Dermis lymphatic vessel endothelial cell (primary cell): ENCODE data around the gene ANKRD13C. TPM values are rescaled to one million over a fixed set of nuclear protein-coding genes. Genes with fewer than 3 reads are reported as not detected.

Experiments
- total RNA-seq: library from RNA; depleted of rRNA; stranded (reverse); fragments of >200 nt; gene quantifications from 2 replicates; pipeline ENCODE4 v1.2.1, GENCODE V29; 2014

The ANKRD13C gene
- 26.1 and 28.2 TPM in 2 replicates for total RNA-seq

GRCh38 chr1:70354332-70355110, at the start of gene ANKRD13C:
ANKRD13C (minus strand) TSS chr1:70354722; CDS start chr1:70354408, 314 bp downstream.

GRCh38 chr1:70221238-70222121, 133.0 kb downstream of the ANKRD13C start, which contains the start of gene SRSF11:
SRSF11 (plus strand) TSS chr1:70221380; CDS start chr1:70221637, 257 bp downstream.

Other genes with a start within 250 kb of the ANKRD13C start
- gene LRRC40, start 149.1 kb downstream of the ANKRD13C start, total RNA-seq: 15.7 and 22.4 TPM in 2 replicates
- 98.5 and 116 TPM in 2 replicates for gene SRSF11, start 133.3 kb downstream of the ANKRD13C start, total RNA-seq
- gene CTH, start 56.5 kb upstream of the ANKRD13C start, total RNA-seq: 0.98 and 1.0 TPM in 2 replicates